GM21723 (cell line): ENCODE results near the gene HOXB7.

ENCODE experiments used
- ATAC-seq: cut with Tn5 transposase; IDR thresholded peaks from one replicate; pipeline ENCODE4 v1.9.1; 2021; ENCODE audit warnings: mild to moderate bottlenecking, moderate library complexity; ENCODE audit not compliant: unreplicated experiment

HOXB7 gene

DNA sequence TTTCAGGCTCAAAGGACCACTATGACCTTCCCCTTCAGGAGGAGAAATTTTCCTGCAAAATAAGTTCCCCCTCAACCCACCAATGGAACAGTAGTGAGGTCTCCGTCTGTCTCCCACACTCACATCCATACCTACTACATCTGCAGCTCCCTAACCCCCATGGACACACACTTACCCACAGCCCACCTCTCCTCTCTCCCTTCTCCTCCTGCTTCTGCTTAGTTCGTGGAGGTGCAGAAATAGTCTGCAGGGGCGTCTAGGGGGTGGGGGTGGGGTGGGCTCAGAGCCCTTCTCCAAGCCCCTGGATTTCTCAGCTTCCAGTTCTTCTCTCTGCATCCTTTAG is 41.6 kb downstream of the HOXB7 start:
- no peak for ATAC-seq

DNA sequence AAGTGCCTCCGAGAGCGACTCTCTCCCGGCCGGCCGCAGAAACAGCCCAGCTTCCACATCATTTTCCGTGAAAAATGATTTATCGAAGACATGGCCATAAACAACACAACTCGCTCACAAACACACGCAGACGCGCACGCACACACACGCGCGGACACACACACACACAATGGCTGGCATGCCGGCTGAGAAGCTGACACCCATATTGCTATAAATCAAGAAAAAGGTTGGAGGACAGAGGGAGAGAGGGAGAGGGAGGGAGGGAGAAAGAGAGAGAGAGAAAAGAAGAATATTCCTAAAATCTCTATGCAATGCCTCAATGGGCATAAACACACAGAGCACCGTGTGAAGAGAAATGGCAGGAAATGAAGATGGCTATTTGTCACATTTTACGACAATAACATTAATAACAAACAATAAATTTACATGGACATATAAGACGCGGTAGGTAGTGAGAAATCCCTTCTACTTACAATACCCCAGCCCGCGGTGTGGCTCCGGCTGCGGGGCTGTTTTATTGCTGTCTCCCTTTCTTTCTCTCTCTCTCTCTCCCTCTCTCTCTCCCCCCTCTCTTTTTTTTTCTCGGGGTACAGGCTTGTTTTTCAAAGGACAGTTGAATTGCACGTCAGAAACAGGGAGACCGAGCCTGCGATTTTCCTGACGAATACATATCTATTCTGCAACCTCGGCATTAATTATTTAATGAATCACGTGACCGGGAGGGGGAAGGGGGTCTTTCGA is 42.1 kb downstream of the HOXB7 start:
- no peak for ATAC-seq

DNA sequence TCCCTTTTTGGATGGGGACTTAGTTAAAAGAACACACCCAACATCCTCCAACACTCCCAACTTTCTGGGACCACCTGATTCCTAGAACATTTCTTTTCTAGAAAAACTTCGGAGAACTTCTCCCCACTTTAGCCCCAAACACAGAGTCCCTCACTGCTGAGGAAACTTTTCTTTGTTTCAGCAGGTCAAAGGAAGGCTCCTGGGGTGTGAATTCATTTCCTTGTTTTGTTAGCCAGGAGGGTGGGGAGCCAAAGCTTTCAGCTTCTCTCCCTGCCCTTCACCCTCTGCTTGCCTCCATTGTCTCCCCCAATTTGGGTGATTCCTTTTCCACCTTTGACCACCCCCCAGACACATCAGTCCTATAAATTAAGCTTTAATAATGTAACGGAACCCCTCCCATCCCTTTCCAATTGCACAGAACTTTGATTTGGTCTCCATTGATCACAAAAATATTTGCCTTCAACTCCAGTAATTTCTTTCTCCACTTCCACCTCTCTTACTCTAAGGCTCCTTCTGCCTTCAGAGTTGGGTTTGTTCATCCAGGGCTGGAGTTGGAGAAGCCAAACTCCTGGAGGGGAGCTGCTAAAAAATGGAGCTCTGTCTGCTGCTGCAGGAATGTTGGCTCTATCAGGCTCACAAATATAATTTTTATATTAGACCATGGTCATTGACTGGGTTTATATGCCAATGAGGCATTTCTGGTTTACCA is 43.0 kb downstream of the HOXB7 start:
- ATAC-seq = no peak

DNA sequence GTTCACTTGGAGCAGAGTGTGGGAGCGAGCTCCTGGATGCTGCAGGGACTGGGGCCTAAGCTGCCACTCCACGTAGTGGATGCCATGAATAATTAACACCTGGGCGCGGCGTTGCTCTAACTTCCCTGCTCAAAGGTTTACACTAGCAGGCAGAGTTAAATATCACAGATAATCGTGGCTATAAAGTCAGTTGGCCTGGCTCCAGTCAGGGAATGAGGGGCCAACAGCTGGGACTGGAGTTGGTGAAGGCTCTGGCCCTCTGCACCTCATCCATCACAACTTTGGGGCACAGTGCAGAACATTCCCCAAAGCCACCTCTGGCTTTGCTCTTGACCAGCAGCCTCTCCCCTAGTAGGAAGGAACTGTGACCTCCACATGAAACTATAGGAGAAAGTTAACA is 43.6 kb downstream of the HOXB7 start:
- no peak for ATAC-seq

DNA sequence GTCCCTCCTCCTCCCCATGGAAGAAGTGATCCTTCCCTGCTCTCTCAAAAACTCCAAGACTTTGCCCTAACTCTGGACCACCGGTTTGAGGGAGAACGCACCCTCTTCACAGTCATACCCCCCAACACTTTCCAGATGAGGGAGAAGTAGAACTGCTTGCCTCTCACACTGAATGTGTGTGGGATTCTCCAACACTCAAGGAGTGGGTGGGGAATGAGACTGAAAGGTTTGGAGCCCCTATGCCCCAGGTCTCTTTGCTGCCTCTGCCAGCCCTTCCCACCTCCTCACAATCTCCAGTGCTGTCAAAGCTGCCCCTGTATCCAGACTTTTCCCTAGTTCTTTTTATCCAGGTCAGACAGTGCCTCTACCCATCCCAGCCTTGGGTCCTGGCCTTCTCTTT is 44.1 kb downstream of the HOXB7 start:
- ATAC-seq = no peak

DNA sequence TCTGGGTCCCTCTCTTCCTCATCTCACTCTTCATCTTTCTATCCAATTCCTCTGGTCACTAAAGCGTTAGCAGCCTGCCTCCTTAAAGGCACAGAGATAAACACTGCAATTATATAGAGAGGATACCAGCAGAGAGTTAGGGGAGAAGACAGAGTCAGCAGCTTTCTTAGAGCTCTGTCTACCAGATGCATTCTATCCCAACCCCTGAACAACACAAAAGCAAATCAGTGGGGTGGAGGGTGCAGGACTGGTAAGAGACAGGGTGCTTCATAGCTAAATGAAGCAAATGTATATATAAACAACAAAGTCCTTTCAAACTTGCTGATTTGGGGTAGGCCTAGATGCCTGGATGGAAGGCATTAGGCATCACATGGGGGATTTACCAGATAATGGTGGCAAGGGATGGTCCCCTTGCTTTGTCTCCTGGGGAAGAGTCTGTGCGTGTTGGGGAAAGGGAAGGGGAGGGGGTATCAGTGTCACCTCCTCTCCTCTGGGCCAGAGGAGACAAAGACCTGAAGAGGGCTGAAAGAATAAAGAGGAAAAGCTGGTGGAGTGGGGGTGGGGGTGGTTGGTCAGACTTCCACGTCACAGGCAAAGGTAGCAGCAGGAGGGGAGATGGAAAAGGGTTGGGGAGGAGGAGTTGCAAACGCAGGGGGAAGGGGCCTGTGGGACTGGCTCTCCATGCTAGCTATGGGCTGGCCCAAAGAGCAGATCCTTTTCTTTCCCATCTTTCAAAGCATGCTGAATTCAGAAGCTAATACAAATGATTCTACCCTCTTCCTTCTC is 44.7 kb downstream of the HOXB7 start:
- ATAC-seq = no peak

DNA sequence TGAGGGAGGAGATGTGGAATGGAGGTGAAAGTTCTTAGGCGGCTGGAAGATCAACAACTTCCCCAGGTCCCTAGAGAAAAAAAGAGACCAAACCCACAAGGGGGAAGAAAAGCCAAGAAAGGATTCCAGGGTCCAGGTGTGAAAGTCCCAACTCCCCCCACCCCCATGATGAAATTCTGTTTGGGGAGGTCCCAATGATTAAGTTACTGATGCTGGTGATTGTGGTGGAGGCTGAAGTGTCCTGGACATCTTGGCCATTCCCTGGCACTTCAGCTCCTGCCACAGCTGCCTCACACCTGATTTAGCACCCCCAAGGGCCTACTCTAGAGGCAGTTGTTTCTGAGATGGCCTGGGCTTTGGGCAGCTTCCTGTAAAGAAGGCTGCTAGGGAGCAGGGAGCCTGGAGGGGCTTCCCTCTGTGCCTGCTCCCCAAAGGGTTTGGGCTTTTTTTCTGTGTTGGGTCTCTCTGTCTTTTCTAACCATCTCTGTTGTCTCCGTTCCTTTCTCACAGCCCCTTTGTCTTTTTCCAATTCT is 45.7 kb downstream of the HOXB7 start:
- no peak for ATAC-seq

DNA sequence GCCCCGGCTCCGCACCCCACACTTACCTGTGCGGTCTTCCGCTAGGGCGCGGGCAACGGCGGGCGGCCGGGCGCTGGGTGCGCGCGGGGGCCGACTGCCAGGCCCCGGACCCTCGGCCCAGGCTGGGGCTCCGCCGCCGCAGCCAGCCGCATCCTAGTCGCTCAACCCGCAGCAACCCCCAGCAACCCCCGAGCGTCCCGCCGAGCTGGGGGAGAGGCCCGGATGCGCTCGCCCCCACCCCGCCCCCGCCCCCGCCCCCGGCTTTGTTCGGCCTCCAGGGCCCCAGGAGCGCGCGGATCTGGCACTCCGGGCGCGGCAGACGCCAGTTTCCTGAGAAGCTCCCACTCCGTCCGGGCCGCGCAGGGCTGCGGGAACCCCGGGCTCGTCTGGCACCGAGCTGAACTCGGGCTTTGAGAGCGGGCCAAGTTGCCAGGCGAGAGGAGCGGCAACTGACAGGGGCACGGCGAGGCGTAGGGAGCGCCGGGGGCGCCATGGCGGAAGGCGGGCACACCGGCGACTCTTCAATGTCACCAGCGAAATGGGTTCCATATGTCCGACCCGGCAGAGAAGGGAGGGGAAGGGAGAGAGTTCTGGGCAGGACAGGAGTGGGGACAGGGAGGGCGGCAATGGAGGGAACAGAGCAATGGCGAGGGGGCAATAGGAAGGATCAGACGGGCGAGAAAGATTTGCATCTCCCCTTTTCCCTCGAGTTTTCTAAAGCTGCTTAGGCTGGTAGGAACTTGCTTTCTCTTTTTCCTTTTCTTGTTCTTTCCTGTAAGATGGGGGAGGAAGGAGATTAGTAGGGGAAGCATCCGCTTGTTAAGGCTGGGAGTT is 46.4 kb downstream of the HOXB7 start:
- no peak for ATAC-seq

DNA sequence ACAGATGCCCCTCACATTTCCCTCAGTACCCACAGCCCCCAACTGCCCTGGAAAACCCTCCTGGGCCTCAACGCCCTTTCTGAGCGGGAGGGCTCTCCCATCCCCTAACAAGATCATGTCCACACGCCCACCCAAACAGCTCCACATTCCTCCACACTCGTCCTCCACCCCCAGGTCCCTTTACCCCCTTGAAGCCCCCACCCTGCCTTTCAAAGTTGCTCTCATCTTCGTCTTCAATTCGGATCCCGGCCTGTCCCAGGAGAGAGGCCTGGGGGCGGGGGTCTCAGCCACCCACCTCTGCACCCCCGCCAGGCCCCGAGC is 47.0 kb downstream of the HOXB7 start:
- no peak for ATAC-seq

DNA sequence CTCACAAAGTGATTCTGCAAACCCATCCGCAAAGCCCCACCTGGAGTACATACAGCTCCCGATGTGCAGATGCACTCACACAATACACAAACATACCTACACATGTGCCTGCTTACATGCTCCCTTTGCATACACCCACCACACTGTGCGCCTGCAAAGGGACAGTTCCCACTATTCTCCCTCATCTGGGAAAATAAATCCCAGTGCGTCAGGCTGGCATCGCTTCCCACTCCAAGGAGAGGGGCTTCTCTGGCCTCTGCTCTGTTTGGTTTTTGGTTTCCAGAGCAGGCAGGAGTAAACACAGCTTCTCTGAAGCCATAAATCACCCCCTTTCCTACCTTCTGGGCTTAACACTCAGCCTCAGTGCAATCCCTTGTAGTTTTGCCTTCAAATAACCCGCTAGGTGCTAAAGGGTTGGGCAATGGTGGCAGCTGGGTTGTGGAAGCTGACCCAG is 47.4 kb downstream of the HOXB7 start:
- no peak for ATAC-seq

DNA sequence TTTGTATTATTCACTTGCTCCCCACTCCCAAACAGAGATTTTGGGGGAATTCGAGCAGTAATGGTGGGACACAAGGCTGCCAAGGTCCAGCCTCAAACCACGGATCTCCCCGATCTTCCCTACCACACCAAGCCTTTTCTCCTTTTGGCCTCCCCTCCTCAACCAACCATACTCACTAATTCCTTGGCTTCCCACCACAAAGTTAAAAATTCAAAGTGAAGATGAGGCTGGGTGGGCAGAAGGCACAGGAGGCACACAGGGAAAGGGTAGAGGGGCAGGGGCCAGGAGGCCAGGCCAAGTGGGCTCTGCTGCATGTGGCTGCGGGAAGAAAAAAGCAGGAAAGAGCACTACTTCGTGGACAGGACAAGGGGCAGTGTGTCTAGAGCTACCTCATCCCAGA is 47.9 kb downstream of the HOXB7 start:
- ATAC-seq = no peak

DNA sequence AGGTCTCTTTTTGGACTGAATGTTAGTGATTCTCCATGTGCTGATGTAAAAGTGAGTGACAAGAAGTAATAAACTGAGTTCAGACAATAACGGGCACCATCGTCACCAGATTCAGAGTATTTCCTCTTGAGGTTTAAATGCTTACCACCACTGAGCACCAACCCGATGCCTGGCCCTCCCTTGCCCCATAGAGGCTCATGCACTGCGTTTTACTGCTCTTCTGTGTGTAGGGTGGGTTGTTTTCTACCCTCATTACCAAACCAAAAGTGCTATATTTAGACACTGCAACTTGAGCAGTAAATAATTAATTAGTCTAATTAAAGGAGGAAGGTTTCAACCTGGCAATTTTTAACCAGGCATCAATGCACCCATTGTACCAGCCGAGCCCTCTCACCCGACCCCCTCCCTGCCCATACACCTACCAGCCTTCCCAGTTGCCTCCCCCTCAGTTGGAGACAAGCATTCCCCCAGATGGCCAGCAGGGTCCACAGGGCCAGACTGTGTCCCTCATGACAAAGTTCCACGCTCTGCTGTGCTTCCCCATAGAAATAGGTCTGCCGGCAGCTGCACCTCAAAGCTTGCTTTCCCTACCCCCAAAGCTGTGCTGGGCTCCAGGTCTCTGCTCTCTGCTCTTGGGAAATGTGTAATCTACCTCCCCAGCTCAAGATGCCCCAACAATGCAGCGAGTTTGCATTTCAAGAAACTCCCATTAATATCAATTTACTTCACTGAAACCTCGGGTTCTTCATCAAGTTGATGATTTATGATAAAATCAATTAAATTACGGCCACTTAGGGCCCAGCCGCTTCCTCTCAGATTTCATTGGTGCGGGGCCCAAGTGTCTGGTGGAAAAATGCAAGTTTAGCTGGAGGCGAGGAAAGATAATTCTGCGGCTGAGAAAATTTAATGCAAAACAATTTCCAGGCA is 48.7 kb downstream of the HOXB7 start:
- no peak for ATAC-seq

DNA sequence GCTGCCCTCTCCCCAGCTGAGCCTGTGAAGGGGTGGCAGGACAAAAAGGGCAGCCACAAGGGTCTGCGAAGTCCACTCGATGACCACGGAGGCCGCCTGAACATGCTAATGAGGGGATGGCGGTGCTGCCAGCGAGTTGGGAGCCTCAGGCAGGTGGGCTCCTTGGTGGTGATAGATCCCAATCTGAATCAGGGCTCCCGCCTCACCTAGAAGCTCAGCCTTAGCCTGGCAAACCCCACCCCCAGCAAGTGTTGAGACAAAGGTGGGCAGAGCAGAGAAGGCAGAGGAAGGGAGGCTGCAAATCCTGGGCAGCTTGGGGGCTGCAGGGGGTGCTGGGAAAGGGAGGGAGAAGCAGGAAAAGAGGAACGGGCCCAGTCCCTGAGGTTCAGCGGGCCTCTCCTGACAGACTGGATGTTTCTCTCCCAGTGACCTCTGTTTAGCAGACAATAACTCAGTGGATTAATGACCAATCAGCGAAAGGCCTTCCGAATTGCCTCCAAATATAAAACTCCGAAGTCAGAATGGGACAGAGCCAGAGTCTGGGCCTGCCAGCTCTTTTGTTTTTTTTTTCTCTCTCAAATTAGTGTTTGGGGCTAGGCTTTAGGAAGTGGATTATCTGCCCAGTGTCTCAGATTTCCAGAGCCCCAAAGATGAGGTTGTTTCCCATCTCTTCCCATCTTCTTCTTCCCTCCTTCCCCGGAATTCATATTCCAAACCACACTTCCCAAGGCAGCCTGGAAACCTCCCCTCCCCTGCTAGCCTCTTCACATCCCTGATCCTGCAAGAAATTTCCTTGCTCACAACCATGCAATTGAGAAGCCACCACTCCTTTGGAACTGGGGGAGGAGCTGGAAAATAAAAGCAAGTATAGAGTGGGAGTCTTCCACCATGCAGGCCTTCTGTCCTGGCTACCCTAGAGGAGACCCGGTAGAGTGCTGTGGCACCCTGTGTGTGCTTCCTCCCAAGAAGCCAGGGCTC is 50.7 kb downstream of the HOXB7 start:
- ATAC-seq = no peak

DNA sequence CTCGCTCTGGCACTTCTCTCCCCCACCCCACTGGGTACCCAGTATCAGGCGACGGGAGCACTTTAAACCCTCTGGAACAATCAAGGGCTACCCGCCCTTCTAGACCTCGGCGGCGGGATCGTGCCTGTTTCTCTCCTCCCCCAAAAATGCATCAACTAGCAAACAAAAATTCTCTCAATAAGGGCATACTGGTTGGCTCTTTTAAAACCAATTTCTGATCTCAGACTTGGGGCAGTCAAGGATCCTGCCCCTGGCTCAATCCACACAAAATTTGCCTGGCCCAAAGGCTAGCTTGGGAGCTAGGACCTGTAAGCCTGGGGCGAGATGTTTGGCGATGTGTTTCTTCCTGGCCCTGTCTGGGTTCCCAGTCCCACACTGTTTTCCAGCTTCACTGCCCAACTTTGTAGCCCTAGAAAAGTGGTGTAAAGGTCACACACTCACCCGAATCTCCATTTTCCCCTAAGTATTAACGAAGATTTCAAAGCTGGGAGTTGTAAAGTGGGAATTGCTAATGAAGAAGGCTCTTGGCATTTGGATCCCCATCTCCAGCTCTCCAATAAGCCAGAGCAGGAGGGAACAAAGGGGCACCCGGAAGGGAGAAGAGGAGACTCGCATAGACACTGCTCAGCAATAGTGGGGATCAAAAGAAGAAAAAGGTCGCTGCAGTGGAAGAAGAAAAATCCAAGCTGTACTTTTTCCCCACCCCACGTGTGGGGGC is 51.5 kb downstream of the HOXB7 start:
- ATAC-seq = no peak

DNA sequence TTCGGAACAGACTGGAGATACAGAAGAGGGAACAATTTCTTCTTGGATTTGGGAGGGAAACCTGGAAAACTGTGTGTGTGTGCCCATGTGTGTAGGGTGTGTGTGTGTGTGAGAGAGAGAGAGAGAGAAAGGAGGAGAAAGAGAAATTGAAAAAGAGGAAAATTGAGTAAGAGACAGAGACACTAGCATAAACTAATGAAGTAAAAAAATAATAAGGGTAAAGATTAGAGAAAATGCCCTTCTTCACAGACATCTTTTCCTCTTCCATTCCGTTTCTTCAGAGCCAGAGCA is 52.0 kb downstream of the HOXB7 start:
- ATAC-seq = no peak

DNA sequence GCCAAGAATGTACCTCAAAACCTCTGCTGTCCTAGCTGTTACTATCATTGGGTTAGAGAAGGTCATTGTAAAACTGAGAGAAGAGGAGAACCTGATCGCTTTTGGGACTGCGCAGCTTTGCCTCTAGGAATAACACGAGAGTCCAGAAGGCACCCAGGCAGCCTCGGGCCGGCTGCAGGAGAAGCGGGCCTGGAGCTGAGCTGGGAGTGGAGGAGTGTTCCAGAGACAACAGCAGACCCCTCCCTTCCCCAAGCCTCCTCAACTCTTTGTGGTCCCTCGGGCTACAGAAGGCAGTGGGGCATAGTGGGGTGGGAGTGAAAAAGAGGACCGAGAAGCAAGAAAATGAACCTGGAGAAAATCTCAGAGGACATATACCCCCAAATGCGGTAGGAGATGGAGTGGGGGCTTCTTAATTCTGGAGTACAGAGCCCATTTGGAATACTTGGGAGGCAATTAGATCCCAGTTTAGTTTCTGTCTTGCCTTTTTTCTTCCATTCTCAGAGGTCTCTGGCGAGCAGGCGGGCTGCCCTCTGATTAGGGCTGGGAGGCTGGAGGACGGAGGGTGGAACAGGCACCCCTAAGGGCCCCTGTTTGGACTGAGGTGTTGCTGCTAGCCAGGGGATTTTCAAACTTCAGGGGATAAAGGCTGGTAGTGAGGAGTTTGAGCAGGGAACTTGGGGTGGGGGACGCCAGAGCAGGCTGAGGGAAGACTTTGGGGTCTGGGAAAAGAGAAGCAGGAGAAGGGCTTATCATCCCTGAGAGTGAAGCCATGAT is 52.6 kb downstream of the HOXB7 start:
- ATAC-seq = no peak
